GM21526 (cell line): ENCODE measurements around the gene VARS1.

ENCODE experiments used
- ATAC-seq: cut with Tn5 transposase; IDR thresholded peaks from one replicate; pipeline ENCODE4 v1.9.1; 2021; ENCODE audit warnings: moderate library complexity; ENCODE audit not compliant: unreplicated experiment, low FRiP score

Gene VARS1

DNA sequence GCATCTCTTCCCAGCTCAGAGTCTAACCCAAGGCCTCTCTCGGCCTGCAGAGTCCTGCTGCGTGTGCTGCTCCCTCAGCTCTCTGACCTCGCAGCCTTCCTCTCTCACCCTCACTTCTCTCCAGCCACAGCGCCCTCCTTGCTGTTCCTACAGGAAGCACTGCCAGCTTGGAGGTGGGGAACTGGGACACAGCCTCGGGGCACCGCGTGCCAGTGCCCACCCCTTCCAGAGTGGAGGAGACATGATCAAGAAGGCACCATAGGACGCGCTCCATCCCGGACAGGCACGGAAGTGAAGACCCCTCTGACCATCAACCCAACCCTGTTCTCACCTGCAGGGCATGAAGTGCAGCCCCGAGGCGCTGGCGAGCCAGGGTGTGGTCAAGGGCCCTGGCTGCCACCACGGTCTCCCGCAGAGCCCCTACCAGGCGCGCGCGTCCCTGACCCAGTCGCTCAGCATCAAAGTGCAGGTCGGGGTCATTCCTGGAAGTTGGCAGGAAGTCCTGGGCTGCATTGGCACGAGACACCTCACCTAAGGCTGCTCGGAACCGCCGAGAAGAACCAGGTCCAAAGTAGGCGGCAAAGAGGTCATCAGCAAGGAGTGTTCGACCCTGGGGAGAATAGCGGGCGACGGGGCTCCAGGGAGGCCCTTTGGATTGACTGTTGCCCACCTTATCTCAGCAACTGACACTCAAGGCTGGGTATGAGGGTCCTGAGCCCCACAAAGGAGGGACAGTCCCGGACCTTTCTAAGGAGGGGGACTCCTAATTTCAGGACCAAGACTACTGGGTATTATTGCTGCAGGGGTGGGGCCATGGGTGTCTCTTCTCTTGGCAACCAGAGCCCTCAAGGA is 19.7 kb downstream of the VARS1 start:
- ATAC-seq, result no peak

DNA sequence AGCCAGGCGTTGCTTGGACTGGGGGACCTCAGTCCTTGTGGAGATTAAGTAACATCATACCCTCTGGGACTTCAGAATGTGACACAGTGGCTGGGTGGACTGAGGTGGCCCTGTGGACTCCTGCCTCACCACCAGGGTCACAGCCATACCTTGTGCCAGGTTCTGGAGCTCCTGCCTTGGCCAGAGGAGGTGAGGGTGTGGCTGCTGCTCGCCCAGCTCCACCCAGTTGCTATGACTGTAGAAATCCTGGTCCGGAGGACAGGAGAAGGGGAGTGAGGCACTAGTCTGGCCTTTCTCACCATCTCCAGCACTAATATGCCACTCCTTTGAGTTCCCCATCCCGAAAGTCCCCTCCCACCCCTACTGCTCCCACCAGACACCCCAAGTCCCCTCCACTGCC is 20.4 kb downstream of the VARS1 start:
- ATAC-seq, result no peak

DNA sequence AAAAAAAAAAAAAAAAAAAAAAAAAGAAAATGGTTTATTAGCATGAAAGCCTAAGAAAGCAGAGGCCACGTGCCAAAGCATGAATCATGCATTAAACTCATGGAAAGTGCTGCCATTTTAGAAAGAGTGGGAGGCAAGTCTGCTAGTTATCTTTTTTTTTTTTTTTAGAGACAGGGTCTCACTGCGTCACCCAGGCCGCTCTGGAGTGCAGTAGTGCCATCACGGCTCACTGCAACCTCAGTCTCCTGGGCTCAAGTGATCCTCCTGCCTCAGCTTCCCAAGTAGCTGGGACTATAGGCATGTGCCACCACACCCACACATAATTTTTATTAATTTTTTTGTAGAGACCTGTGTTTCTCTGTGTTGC is 23.6 kb downstream of the VARS1 start:
- no peak for ATAC-seq

DNA sequence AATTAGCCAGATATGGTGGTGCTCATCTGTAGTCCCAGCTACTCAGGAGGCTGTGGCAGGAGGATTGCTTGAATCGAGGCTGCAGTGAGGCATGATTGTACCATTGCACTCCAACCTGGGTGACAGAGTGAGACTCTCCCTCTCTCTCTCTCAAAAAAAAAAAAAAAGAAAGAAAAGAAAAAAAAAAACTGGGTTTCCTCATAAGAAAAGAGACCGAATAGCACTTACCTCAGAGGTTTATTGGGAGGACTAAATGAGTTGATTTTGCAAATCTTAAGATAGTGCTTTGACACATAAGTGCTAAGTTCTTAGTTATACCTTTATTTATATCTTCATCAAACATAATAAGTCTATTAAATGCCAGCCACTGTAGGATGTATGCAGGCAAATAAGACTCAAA is 24.7 kb downstream of the VARS1 start:
- ATAC-seq, result no peak

DNA sequence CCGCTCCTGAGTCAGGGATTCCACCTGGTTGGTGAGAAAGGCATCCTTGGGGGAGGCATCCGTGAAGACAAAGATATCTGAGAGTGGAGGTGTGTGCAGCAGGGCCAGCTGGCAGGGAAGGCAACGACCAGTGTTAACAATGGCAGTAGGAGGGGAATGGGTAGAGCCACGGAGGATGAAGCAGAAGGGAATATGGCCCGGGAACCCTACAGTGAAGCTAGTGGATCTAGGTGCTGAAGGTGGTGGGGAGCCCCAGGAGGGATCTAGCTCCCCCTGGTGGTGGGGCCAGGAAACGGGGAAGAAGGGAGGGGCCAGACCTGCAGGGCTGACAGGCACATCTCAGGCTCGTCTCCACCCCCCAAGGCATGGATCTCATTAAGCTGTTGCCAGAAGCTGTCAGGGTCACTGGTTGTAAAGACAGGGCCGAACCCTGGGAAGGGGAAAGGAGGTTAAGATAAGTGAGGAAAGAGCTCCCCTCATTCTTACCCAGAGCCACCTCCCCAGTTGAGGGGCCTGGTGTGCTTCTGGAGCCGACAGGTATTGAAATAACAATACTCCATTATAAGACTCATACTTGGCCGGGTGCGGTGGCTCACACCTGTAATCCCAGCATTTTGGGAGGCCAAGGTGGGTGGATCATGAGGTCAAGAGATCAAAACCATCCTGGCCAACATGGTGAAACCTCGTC is 25.7 kb downstream of the VARS1 start:
- no peak for ATAC-seq

DNA sequence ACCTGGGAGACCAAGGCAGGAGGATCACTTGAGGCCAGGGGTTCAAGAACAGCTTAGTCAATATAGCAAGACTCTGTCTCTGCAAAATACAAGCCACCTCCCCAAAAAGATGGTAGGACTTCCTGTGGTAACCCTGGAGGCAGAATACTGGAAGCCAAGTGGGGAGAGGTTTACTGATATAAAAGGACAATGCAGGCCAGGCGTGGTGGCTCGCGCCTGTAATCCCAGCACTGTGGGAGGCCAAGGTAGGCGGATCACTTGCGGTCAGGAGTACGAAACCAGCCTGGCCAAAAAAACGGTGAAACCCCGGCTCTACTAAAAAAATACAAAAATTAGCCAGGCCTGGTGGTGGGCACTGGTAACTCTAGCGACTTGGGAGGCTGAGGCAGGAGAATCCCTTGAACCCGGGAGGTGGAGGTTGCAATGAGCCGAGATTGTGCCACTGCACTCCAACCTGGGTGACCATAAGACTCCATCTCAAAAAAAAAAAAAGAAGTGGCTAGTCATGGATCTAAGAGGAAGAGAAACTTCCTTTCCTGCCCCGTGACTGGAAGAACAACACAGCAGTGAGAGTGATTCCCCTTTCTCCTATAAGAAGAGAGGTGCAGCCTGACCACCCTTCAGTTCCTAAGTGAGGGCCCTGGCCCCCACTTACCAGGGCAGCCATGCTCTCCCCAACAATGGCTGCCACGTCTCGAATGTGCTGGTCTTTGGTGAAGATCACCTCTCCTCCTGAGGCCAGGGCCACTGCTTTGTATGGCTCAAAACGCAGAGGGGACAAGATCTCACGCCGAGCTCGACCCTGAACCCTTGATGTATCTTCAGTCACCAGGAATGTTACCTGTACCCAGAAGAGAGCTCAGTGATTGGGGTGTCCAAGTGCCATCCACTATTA is 26.9 kb downstream of the VARS1 start:
- ATAC-seq, result no peak

DNA sequence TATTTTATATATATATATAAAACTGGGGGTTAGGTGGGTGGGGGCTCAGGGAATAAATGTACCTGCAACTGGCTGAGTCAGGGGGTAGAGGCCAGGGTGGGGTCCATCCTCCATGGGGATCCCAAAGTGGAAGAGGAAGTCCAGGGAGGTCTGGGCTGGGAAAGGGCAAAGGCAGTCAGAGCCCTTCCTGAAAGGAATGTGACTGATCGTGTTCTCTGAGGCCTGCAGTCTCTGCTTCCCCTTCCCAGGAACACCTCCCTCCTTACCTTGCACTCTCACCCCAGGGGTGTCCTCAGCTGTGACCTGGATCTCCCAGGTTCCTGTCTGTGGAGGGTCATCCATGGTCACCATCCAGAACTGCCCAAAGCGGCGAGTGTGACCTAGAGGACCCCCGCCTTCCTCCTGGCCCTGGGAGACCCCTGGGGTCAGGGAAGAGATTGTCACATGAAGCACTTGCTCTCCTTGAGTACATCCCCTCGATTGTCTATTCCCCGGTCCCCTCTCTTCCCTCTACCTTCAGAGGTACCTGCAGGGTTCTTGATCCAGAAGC is 28.4 kb downstream of the VARS1 start:
- no peak for ATAC-seq

DNA sequence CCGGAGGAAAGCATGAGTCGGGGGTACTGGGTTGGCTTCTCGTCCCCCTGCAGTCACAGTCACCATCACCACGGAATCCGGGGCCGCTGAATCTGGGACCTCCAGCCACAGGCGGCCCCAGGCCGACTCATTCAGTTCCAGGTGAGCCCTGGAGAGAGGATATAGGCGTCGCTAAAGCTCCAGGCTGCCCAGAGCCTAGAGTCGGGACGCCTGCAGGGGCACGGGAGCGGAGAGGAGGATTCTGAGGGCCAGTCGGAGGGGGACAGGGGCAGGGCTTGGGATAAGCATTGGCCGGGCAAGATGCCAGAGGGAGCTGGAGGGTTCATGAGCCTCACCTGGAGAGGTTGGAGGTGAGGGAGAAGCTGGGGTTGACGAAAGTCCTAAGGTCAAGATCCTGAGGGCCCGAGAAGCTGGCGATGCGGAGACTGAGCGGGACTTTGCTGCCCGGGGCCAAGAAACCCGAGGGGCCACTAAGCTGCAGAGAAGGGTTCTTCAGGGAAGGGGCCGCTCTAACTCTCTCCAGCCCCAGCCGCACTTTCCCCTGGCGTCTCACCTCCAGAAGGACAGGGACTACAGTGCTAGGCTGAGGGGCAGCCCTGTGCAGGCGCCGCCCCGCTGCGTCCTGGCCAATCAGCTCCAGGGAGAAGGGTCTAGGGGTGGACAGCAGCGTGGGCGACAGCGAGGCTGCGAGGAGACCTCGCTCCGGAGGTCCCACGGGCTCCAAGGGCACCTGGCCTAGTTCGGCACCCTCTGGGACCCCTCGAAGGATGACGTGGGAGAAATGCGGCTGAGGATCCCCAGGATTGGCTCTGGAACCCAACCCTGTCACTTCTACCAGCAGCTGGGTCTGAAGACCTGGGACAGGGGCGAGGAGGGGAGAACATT is 29.4 kb downstream of the VARS1 start:
- no peak for ATAC-seq

DNA sequence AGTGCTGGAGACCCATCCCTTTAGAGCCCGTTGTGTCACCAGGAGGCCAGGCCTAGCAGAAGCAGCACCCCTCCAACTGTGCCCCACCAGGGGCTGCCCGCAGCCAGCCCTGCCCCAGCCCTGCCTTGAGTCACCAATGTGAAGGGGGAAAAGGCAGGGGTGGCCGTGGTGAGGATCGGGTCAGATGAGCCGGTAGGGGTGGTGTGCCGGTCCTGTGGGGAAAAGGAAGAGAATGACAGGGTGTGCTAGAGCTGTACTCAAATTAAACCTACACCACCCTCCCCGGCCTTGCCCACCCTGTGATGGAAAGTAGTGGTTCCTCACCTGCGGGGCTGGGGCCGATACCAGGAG is 30.0 kb downstream of the VARS1 start:
- no peak for ATAC-seq

DNA sequence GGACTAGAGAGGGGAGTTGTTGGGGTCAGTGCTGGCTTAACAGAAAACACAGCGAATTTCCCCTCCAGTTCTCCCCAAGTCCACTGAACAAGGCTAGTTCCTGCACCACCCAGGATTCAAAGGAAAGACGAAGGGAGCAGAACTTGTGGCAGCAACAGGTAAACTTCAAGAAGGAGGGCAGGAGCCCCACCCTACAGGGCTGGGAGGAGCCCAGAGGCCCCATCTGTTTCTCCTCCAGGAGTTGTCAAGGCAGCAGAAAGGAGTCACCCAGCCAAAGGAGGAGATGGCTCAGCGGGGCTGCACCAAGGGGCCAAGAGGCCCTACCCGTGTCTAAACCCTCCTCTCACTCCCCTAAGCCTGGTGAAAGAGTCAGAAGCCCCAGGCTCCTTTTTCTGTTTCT is 31.4 kb downstream of the VARS1 start:
- ATAC-seq, result no peak

DNA sequence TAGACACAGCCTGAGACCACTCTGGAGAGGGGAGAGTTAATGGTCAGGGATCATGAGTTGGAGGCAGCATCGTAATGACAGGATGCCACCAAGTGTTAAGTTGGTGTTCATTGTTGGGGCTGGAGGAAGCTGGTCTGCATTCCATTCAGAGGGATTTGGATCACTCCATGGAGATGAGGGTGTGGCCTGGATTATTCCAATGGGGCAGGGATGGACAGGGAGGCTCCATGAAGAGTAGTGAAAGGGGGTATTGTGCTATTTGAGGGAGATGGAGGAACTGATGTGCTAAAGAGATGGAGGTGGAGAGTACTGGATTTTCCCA is 32.0 kb downstream of the VARS1 start:
- no peak for ATAC-seq

DNA sequence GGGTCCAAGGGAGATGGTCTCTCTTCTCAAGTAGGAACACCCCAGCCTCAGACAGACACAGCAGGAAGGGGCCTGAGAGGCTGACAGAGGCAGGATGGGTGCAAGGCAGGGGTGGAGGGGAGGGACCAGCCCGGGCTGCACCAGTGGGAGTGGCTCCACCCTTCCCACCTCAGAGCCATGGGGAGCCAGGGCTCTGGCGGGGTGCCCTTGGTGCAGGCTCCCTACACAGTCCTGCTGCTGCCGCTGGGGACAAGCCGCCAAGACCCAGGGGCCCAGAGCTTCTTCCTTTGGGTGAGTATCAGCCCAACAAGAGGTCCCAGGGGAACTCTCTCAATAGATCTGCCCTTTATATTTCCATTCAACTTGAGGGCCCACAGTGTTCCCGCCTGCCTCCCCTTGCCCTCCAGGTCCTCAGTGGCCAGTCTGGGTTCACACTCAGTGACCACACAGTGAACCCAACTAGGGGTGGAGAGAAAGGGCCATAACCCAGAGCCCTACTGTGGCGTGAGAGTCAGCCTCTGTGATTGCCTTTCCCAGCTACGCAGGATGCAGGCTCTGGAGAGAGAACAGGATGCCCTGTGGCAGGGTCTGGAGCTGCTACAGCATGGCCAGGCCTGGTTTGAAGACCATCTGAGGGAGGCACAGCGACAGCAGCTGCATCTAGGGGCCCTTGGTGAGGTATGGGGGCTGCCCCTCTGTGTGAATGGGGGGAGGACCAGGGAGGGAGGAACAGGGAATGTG is 32.5 kb downstream of the VARS1 start:
- no peak for ATAC-seq

DNA sequence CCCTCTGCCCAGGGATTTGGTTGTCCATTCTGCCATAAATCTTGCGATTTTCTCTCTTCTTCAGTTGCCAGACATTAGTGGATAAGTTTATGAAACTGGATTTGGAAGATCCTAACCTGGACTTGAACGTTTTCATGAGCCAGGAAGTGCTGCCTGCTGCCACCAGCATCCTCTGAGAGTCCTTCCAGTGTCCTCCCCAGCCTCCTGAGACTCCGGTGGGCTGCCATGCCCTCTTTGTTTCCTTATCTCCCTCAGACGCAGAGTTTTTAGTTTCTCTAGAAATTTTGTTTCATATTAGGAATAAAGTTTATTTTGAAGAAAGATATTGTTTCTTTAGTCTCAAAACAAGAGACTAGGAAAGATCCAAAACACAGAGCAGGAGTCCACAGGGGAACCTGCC is 33.2 kb downstream of the VARS1 start, which contains the start of gene SAPCD1:
Gene SAPCD1, plus strand, starts transcription at position 301 of the 400 bp plus-strand sequence. CDS start 399 bp downstream, outside the sequence.
- ATAC-seq, result no peak

DNA sequence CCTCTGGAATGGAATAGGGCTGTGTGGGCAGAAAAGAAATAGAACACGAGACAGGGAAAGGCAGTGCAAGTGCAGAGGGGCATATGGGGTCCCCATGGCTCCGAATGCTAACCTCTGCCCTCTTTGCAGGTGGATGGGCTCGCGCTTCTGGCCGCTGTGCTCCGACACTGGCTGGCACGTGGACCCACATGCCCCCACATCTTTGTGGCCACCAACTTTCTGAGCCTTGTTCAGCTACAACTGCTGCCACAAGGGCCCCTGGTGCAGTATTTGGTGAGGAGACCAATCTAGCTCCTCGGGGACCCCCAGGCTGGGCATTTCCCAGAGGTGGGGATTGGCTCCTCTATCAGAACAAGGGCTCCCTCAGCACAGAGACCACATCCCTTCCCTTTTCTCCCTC is 34.2 kb downstream of the VARS1 start:
- ATAC-seq, result no peak

DNA sequence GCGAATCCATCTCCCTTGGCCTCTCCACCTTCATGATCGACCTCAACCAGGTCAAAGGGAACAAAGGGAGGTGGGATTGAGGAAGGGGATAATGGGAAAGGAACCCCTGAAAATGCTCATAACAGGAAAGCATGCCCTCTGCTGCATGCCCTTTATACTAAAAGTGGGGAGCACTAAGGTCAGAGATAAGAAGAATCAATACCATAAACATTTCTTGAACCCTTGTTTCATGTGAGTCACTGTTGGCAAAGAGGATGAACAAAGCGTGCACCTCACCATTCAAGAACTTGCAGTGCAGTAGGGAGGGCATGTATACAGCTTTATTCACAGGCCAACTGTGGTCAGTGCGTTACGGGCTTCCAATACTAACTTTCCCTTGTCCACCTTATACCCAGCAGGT is 34.8 kb downstream of the VARS1 start:
- ATAC-seq, result no peak

DNA sequence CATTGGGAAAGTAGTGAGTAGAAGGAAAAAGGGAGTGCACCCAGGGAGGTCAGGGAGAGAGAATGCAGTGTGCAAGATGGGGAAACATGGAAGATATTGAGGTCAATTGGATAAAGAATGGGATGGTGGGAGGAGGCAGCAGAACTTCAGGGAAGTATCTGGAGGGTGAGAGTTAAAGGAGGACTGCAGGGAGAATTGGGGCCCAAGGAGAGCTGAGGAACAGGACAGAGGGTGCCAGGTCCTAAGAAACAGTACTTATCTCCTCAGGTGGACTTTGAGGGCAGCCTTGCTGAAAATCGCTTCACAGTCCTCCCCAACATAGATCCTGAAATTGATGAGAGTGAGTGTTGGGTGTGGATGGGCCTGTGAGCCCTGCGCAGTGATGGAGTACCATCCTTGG is 37.3 kb downstream of the VARS1 start:
- ATAC-seq, result no peak

DNA sequence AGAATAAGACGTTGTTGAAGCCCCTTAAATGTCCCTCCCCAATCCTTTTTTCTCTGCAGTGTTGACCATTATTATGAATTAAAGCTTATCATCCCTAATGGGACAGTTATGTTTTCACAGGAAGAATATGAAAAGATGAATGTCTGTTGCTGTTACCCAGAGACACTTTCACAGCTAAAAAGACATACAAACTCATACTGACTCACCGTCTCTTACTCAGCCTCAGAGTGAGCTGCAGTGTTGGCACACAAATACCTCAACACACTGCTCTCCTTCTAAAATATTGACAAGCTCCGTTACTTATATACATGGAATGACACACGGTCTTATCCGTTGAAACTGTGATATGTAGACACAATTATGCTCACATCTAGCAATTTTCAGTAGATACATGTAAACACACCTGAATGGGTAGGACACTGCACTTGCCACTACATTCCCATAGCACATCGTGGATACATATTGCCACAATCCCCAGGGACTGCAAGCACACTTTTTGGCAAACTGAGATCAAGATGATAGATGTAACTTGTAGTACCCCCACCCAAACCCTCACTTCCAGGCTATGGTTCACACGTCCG is 42.7 kb downstream of the VARS1 start:
- ATAC-seq, result no peak

DNA sequence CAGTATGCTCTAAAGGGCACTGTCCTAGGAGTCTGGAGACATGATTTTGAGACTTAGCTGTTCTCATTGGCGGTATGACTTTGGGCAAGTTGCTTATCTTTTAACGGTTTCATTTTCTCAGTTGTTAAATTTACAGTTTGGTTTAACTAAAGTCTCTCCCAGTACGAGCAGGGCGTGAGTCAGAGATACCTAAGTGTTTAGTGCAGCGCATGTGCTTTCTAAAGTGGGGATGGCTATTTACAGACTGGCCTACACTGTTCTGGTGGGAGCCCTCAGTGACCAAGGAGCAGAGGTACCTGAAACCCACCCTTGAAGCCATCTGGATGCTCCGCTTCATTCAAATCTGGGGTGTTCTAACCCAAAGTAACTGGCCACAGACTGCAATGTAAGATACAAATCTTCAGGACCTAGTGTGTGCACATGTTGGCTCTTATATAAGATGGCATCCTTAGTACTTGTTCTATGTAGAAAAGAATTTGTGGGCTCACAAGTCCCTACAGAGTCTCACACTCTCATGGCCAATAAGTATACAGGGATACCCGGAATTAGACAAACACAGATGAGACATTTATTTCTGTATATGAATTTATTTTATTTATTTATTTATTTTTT is 45.0 kb downstream of the VARS1 start:
- no peak for ATAC-seq
